ENCODE results near the gene LAMTOR5. TPM values are rescaled to one million over a fixed set of nuclear protein-coding genes. Genes with fewer than 3 reads are reported as not detected.

The LAMTOR5 gene
- total and polyA plus RNA-seq, 2 of the 13 experiments (the other 11 are each of a cell fraction or from before 2014, with no cell fraction given): 96.7 to 400 TPM

GRCh38 chr1:110426854-110427253, 19.4 kb upstream of the LAMTOR5 start:
- no peak overlapping the region for H3K4me3 ChIP-seq (replicated peaks in 1 of 3; ENCODE audit: insufficient read depth in 1 of 3, low read depth in 2 of 3, low read length in 3 of 3)
- no peak overlapping the region for H3K9ac ChIP-seq (ENCODE audit: insufficient read depth, low read depth, low read length)
- DNase-seq (ENCODE audit: low spot score) (no peak), ATAC-seq (no peak), FAIRE-seq (no peak)
- WGBS (ENCODE audit: low lambda C conversion rate): 0% methylated on average over 4 of the region's 4 CpGs
- no TSS peak for BruUV-seq (replicated peaks)
- peaks cover 10% of the 10 kb centered on the region; the same call in 1 of the 2 replicates for H3K4me1 ChIP-seq (ENCODE audit: insufficient read depth, low read length)
- no peaks in the 10 kb centered on the region for H4K20me1 ChIP-seq (ENCODE audit: insufficient read depth, low read length)
- H3K4me2 ChIP-seq (ENCODE audit: low read depth, low read length): no peak overlapping the region
- peaks cover 1 to 14% of the 10 kb centered on the region in 2 experiments; a peak in 2 of 5 replicates for H3K27me3 ChIP-seq (ENCODE audit: control insufficient read depth in 1 of 2, insufficient read depth in 2 of 2, low read length in 2 of 2)
- no peak overlapping the region for H3K27ac ChIP-seq (ENCODE audit: extremely low read length, insufficient read depth, low read length)
- POLR2A ChIA-PET: no interaction called here
- H3K36me3 ChIP-seq (replicated peaks in 1 of 2; ENCODE audit: control insufficient read depth in 1 of 2, insufficient read depth in 2 of 2, low read length in 2 of 2): no peaks in the 10 kb centered on the region
- no peak overlapping the region for H2AFZ ChIP-seq (ENCODE audit: low read length)
- in situ Hi-C loops (cut with HindIII; ENCODE audit: extremely low pct_ligation_motif_present, low pct_unique_long_range_greater_than_20kb) (no loop called here), intact Hi-C loops (cut with micrococcal nuclease; ENCODE audit: unreplicated experiment) (no loop called here)
- TF ChIP-seq ZNF773 (CRISPR knock-in tag; IDR thresholded peaks at IDR 0.05; ENCODE audit: borderline replicate concordance) (no peak), KLF15 (CRISPR knock-in tag; IDR thresholded peaks at IDR 0.05; ENCODE audit: borderline replicate concordance) (no peak), ZNF547 (CRISPR knock-in tag; IDR thresholded peaks at IDR 0.05) (no peak), ZNF253 (CRISPR knock-in tag; IDR thresholded peaks at IDR 0.05; ENCODE audit: borderline replicate concordance) (no peak), CBX2 (IDR thresholded peaks at IDR 0.05; ENCODE audit: low read depth, low read length) (no peak), CBX2 (CRISPR knock-in tag; IDR thresholded peaks at IDR 0.05; ENCODE audit: low read depth) (no peak), MLX (CRISPR knock-in tag; IDR thresholded peaks at IDR 0.05) (no peak), ZNF318 (CRISPR knock-in tag; IDR thresholded peaks at IDR 0.05) (no peak), PRPF4 (IDR thresholded peaks at IDR 0.05; ENCODE audit: low read depth, low read length, poor library complexity, severe bottlenecking) (no peak)
- CTCF ChIA-PET (ENCODE audit: low intra/inter-chr PET ratio, low total read pairs): no interaction called here
- no peaks in the 10 kb centered on the region for H3K9me3 ChIP-seq (ENCODE audit: low read length)
- no peaks in the 10 kb centered on the region for H3K79me2 ChIP-seq (ENCODE audit: insufficient read depth, low read length)

Data from HepG2 (cell line).